HEK293T (cell line): Measurements from ENCODE around the gene NPFFR2.

Experiments
- CTCF ChIA-PET: fragments of 350-600 bp; formaldehyde crosslinking; extraction: SDS; loops from one replicate; lab custom pipeline; 2021; ENCODE audit warnings: antibody characterized with exemption, inconsistent platforms; lab: Yijun Ruan, JAX
- POLR2A ChIA-PET: fragments of 350-600 bp; formaldehyde crosslinking; extraction: SDS; loops from one replicate; lab custom pipeline; 2020; ENCODE audit warnings: antibody characterized with exemption, inconsistent platforms; lab: Yijun Ruan, JAX
- DNase-seq: peaks from one replicate; pipeline ENCODE4 v3.0.0; 2012; ENCODE audit warnings: mixed read lengths; ENCODE audit errors: extremely low spot score
- ARNT ChIP-seq: fragments of 450-650 bp; IDR thresholded peaks from 2 replicates; pipeline ENCODE4 v1.6.1; 2017; ENCODE audit warnings: mild to moderate bottlenecking
- BHLHE40 ChIP-seq: fragments of 450-650 bp; IDR thresholded peaks from 2 replicates; pipeline ENCODE4 v1.6.1; 2016; ENCODE audit warnings: mild to moderate bottlenecking, moderate library complexity, borderline replicate concordance
- CTBP1 ChIP-seq: fragments of 450-650 bp; IDR thresholded peaks from 2 replicates; pipeline ENCODE4 v1.6.1; 2016; ENCODE audit warnings: borderline replicate concordance
- ELF4 ChIP-seq: fragments of 450-650 bp; IDR thresholded peaks from 2 replicates; pipeline ENCODE4 v1.6.1; 2017; ENCODE audit warnings: antibody characterized with exemption
- FOXA1 ChIP-seq: fragments of 450-650 bp; IDR thresholded peaks from 2 replicates; pipeline ENCODE4 v1.6.1; 2016; ENCODE audit warnings: mild to moderate bottlenecking
- FOXK2 ChIP-seq: fragments of 450-650 bp; IDR thresholded peaks from 2 replicates; pipeline ENCODE4 v1.6.1; 2016; ENCODE audit warnings: mild to moderate bottlenecking
- FOXM1 ChIP-seq: fragments of 450-650 bp; IDR thresholded peaks from 2 replicates; pipeline ENCODE4 v1.6.1; 2017; ENCODE audit warnings: mild to moderate bottlenecking, borderline replicate concordance
- HDGF ChIP-seq: fragments of 450-650 bp; IDR thresholded peaks from 2 replicates; pipeline ENCODE4 v1.6.1; 2017; ENCODE audit warnings: antibody characterized with exemption, borderline replicate concordance
- L3MBTL2 ChIP-seq: fragments of 450-650 bp; conservative IDR thresholded peaks from 2 replicates; pipeline ENCODE4 v1.6.1; 2016; ENCODE audit warnings: mild to moderate bottlenecking
- LEF1 ChIP-seq: fragments of 450-650 bp; IDR thresholded peaks from 2 replicates; pipeline ENCODE4 v1.6.1; 2017; ENCODE audit warnings: mild to moderate bottlenecking, borderline replicate concordance
- NFRKB ChIP-seq: fragments of 450-650 bp; IDR thresholded peaks from 2 replicates; pipeline ENCODE4 v1.6.1; 2016; ENCODE audit warnings: mild to moderate bottlenecking, moderate library complexity
- PKNOX1 ChIP-seq: fragments of 450-650 bp; IDR thresholded peaks from 2 replicates; pipeline ENCODE4 v1.6.1; 2016
- SP1 ChIP-seq: fragments of 450-650 bp; IDR thresholded peaks from 2 replicates; pipeline ENCODE4 v1.6.1; 2017
- SUZ12 ChIP-seq: fragments of 450-650 bp; IDR thresholded peaks from 2 replicates; pipeline ENCODE4 v1.6.1; 2016; ENCODE audit warnings: mild to moderate bottlenecking
- TARDBP ChIP-seq: fragments of 450-650 bp; IDR thresholded peaks from 2 replicates; pipeline ENCODE4 v1.6.1; 2016
- ZNF384 ChIP-seq: fragments of 450-650 bp; IDR thresholded peaks from 2 replicates; pipeline ENCODE4 v1.6.1; 2016

The NPFFR2 gene

GRCh38 chr4:72169861-72170260 lies 138.1 kb downstream of the NPFFR2 start:
- TF ChIP-seq FOXM1: no peak
- TF ChIP-seq L3MBTL2: no peak
- no peak for TF ChIP-seq CTBP1
- no peak for TF ChIP-seq SUZ12
- TF ChIP-seq LEF1: no peak
- no peak for TF ChIP-seq ELF4
- no peak for TF ChIP-seq FOXK2
- TF ChIP-seq SP1: no peak
- no peak for TF ChIP-seq ZNF384
- TF ChIP-seq ARNT: no peak
- TF ChIP-seq TARDBP: no peak
- no peak for TF ChIP-seq FOXA1
- no peak for TF ChIP-seq NFRKB
- no peak for TF ChIP-seq HDGF
- no peak for TF ChIP-seq PKNOX1
- no peak for TF ChIP-seq BHLHE40
- POLR2A ChIA-PET: no interaction called here
- CTCF ChIA-PET: no interaction called here
- no peak for DNase-seq

GRCh38 chr4:72171761-72172160 lies 140.0 kb downstream of the NPFFR2 start:
- DNase-seq: no peak
- TF ChIP-seq ARNT (no peak), PKNOX1 (no peak), FOXA1 (no peak), HDGF (no peak), BHLHE40 (no peak), TARDBP (no peak)
- ChIA-PET CTCF (no interaction called here), POLR2A (no interaction called here)

- POLR2A ChIA-PET: no interaction called here
- no peak for DNase-seq
- TF ChIP-seq L3MBTL2 (no peak), HDGF (no peak), FOXM1 (no peak), TARDBP (no peak)
- CTCF ChIA-PET: no interaction called here
Measured at GRCh38 chr4:72179342-72179741, 147.5 kb downstream of the NPFFR2 start.

- POLR2A ChIA-PET: no interaction called here
- CTCF ChIA-PET: no interaction called here
- no peak for TF ChIP-seq TARDBP
- TF ChIP-seq NFRKB: no peak
- TF ChIP-seq ARNT: no peak
- TF ChIP-seq FOXA1: no peak
- TF ChIP-seq LEF1: no peak
- TF ChIP-seq PKNOX1: no peak
- no peak for TF ChIP-seq ELF4
- TF ChIP-seq CTBP1: no peak
- no peak for TF ChIP-seq L3MBTL2
- no peak for TF ChIP-seq FOXK2
- TF ChIP-seq SP1: no peak
- TF ChIP-seq ZNF384: no peak
- TF ChIP-seq FOXM1: no peak
- TF ChIP-seq SUZ12: no peak
- TF ChIP-seq BHLHE40: no peak
- DNase-seq: no peak
Measured at GRCh38 chr4:72186714-72187113, 154.9 kb downstream of the NPFFR2 start.

- TF ChIP-seq ZNF384 (no peak), SUZ12 (no peak), CTBP1 (no peak), PKNOX1 (no peak), FOXM1 (no peak)
- no peak for DNase-seq
- CTCF ChIA-PET: no interaction called here
- POLR2A ChIA-PET: no interaction called here
Measured at GRCh38 chr4:72194046-72194445, 162.2 kb downstream of the NPFFR2 start.

GRCh38 chr4:72194453-72194852 lies 162.7 kb downstream of the NPFFR2 start:
- CTCF ChIA-PET: no interaction called here

More at GRCh38 chr4:72194453-72194852, 162.7 kb downstream of the NPFFR2 start:
- POLR2A ChIA-PET: no interaction called here
- no peak for DNase-seq
- TF ChIP-seq LEF1: no peak
- no peak for TF ChIP-seq NFRKB
- TF ChIP-seq FOXA1: no peak
- no peak for TF ChIP-seq BHLHE40
- TF ChIP-seq ARNT: no peak
- TF ChIP-seq ELF4: no peak
- TF ChIP-seq PKNOX1: no peak
- no peak for TF ChIP-seq HDGF
- no peak for TF ChIP-seq L3MBTL2
- no peak for TF ChIP-seq ZNF384
- no peak for TF ChIP-seq SP1
- TF ChIP-seq FOXK2: no peak
- no peak for TF ChIP-seq FOXM1
- no peak for TF ChIP-seq SUZ12
- no peak for TF ChIP-seq CTBP1
- no peak for TF ChIP-seq TARDBP
